PC-3 (cell line): Measurements from ENCODE around the gene PTP4A2.

Source experiments
- EZH2 ChIP-seq: fragments of 300-600 bp; sonication (generic); IDR thresholded peaks from one replicate; pipeline ENCODE4 v1.6.1; 2017; ENCODE audit warnings: antibody characterized with exemption, mild to moderate bottlenecking, low read length; ENCODE audit not compliant: unreplicated experiment
- TF ChIP-seq, protein P1 (sequence below): fragments of 300-600 bp; sonication (generic); conservative IDR thresholded peaks from 2 replicates; pipeline ENCODE4 v1.5.1; 2017; ENCODE audit warnings: antibody characterized with exemption, low read depth, mild to moderate bottlenecking, low read length

DNA sequence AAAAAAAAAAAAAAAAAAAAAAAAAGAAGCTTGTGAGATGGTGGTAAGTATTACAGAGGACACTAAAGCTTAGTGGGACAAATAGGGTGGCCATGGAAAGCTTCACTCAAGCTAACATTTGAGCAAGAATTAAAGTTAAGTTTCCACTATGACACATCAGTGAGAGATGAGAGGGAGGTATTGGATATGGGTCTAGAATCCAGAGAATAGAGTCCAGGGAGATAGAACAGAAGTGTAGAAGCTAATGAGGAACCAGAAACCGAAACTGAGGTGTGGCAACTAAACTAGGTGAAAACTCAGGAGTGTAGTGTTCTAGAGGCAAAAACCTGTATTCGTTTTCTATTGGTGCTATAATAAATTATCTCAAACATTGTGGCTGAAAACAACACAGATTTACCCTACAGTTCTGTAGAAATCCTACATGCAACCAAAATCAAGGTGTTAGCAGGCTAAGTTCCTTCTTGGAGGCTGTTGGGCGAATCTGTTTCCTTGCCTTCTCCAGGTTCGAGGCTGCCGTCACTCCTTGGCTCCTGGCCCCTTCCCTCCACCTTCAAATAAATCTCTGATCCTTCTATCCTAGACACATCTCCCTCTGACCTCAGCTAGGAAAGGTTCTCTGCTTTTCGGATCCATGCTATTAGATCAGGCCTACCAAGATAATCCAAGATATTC, 36.2 kb downstream of the PTP4A2 start:
- TF ChIP-seq EZH2: no peak
- TF ChIP-seq, protein P1, sequence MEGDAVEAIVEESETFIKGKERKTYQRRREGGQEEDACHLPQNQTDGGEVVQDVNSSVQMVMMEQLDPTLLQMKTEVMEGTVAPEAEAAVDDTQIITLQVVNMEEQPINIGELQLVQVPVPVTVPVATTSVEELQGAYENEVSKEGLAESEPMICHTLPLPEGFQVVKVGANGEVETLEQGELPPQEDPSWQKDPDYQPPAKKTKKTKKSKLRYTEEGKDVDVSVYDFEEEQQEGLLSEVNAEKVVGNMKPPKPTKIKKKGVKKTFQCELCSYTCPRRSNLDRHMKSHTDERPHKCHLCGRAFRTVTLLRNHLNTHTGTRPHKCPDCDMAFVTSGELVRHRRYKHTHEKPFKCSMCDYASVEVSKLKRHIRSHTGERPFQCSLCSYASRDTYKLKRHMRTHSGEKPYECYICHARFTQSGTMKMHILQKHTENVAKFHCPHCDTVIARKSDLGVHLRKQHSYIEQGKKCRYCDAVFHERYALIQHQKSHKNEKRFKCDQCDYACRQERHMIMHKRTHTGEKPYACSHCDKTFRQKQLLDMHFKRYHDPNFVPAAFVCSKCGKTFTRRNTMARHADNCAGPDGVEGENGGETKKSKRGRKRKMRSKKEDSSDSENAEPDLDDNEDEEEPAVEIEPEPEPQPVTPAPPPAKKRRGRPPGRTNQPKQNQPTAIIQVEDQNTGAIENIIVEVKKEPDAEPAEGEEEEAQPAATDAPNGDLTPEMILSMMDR: no peak
